A549 treated with CORT108297 at 1 μM for 4 hours (cell line): ENCODE data around the gene ADAM29. TPM values are rescaled to one million over a fixed set of nuclear protein-coding genes. Genes with fewer than 3 reads are reported as not detected.

Experiments
- total RNA-seq: library from RNA; stranded (reverse); fragments of 200-300 nt; extraction: Qiagen RNA extraction; gene quantifications from 5 replicates; pipeline ENCODE4 v1.2.3, GENCODE V29; 2022

ADAM29 gene
- total RNA-seq, result not detected in 5 replicates

GRCh38 chr4:174918058-174918457 is at the start of gene ADAM29:
TSS of gene ADAM29 (plus strand) at chr4:174918358. CDS start at chr4:174975526, 57,168 bp downstream.

Other genes starting within 250 kb of the ADAM29 start
- not detected in 5 replicates for gene GLRA3, start 89.1 kb upstream of the ADAM29 start, total RNA-seq